ENCODE results near the gene TGFBR3. TPM values are rescaled to one million over a fixed set of nuclear protein-coding genes. Genes with fewer than 3 reads are reported as not detected.

Gene TGFBR3
- total RNA-seq, 1 experiment from 2014 or later, result 14.5 TPM

GRCh38 chr1:91768120-91768519, 117.8 kb downstream of the TGFBR3 start:
- POLR2A ChIA-PET, result no interaction called here

GRCh38 chr1:91766883-91767282, 119.1 kb downstream of the TGFBR3 start:
- Histone ChIP-seq H3K27me3 (ENCODE audit: control insufficient read depth, insufficient read depth, low read length) (no peaks in the 10 kb centered on the region), H3K27ac (ENCODE audit: low read length) (no peak overlapping the region), H3K4me3 (ENCODE audit: low read depth in 2 of 2, low read length in 2 of 2) (no peak overlapping the region), H3K9me3 (ENCODE audit: control insufficient read depth, insufficient read depth, low read depth, low read length) (no peaks in the 10 kb centered on the region), H3K36me3 (ENCODE audit: control insufficient read depth, insufficient read depth, low read length) (no peaks in the 10 kb centered on the region), H3K4me1 (ENCODE audit: control insufficient read depth, insufficient read depth, low read length) (0 out of 2 replicates have a peak, but pooled peaks cover under 1% of the 10 kb centered on the region)
- no peak for ATAC-seq
- no peak for TF ChIP-seq REST (IDR thresholded peaks at IDR 0.05; ENCODE audit: insufficient read depth in 1 of 2, low read depth in 2 of 2, low read length in 1 of 2)
- TF ChIP-seq TCF7L2 (IDR thresholded peaks at IDR 0.05; ENCODE audit: low read depth, low read length), result no peak
- BruUV-seq (replicated peaks), result no TSS peak
- CTCF ChIA-PET, result no interaction called here
- POLR2A ChIA-PET, result interaction anchor here (0.5 kb wide), 1 partner anchor 248 kb away, joined by 4 read pairs; no protein-coding TSS in a partner anchor
- in situ Hi-C loops (cut with HindIII; ENCODE audit: low pct_unique_long_range_greater_than_20kb, low sequenced_read_pairs), result no loop called here
- DNase-seq (ENCODE audit: low read depth, low spot score), result no peak
- intact Hi-C loops (cut with micrococcal nuclease; ENCODE audit: unreplicated experiment), result no loop called here

More at GRCh38 chr1:91768120-91768519, 117.8 kb downstream of the TGFBR3 start:
- in situ Hi-C loops (cut with HindIII; ENCODE audit: low pct_unique_long_range_greater_than_20kb, low sequenced_read_pairs), result no loop called here
- DNase-seq (ENCODE audit: low read depth, low spot score) (no peak), ATAC-seq (no peak)
- intact Hi-C loops (cut with micrococcal nuclease; ENCODE audit: unreplicated experiment), result no loop called here
- H3K36me3 ChIP-seq (ENCODE audit: control insufficient read depth, insufficient read depth, low read length), result no peaks in the 10 kb centered on the region
- no peak overlapping the region for H3K27ac ChIP-seq (ENCODE audit: low read length)
- no TSS peak for BruUV-seq (replicated peaks)
- TF ChIP-seq REST (IDR thresholded peaks at IDR 0.05; ENCODE audit: insufficient read depth in 1 of 2, low read depth in 2 of 2, low read length in 1 of 2) (no peak), TCF7L2 (IDR thresholded peaks at IDR 0.05; ENCODE audit: low read depth, low read length) (no peak), CTCF (IDR thresholded peaks at IDR 0.05) (no peak), POLR2AphosphoS5 (IDR thresholded peaks at IDR 0.05; ENCODE audit: low read depth, low read length) (no peak), SIN3A (IDR thresholded peaks at IDR 0.05; ENCODE audit: borderline replicate concordance, insufficient read depth, low read depth, low read length) (no peak)
- H3K9me3 ChIP-seq (ENCODE audit: control insufficient read depth, insufficient read depth, low read depth, low read length), result no peaks in the 10 kb centered on the region
- CTCF ChIA-PET, result no interaction called here
- no peaks in the 10 kb centered on the region for H3K27me3 ChIP-seq (ENCODE audit: control insufficient read depth, insufficient read depth, low read length)
- no peak overlapping the region for H3K4me3 ChIP-seq (ENCODE audit: low read depth in 2 of 2, low read length in 2 of 2)
- H3K4me1 ChIP-seq (ENCODE audit: control insufficient read depth, insufficient read depth, low read length), result no peaks in the 10 kb centered on the region

Measured in Panc1 (cell line).